Hepatocyte (in vitro differentiated cells): ENCODE results near the gene INPP5K. TPM values are rescaled to one million over a fixed set of nuclear protein-coding genes. Genes with fewer than 3 reads are reported as not detected.

Experiments
- DNase-seq: peaks from one replicate; pipeline ENCODE4 v3.0.0-alpha.2; 2016; ENCODE audit warnings: low spot score
- H2AFZ ChIP-seq: fragments of 200-600 bp; sonication (generic); 2 replicates; pipeline ENCODE4 v1.6.0; 2016; ENCODE audit warnings: antibody characterized with exemption, mild to moderate bottlenecking
- H3K27ac ChIP-seq: fragments of 200-600 bp; sonication (generic); 2 replicates; pipeline ENCODE4 v1.5.1; 2016; ENCODE audit warnings: mild to moderate bottlenecking
- H3K27me3 ChIP-seq: fragments of 200-600 bp; sonication (generic); 2 replicates; pipeline ENCODE4 v1.6.1; 2016
- H3K36me3 ChIP-seq: fragments of 200-600 bp; sonication (generic); replicated peaks from 2 replicates; pipeline ENCODE4 v1.5.1; 2016; ENCODE audit warnings: low read depth; ENCODE audit not compliant: insufficient read depth
- H3K4me1 ChIP-seq: fragments of 200-600 bp; sonication (generic); 2 replicates; pipeline ENCODE4 v1.5.1; 2016; ENCODE audit warnings: mild to moderate bottlenecking, moderate library complexity; ENCODE audit not compliant: insufficient read depth
- H3K4me2 ChIP-seq: fragments of 200-600 bp; sonication (generic); 2 replicates; pipeline ENCODE4 v1.6.0; 2016
- H3K4me3 ChIP-seq: fragments of 200-600 bp; sonication (generic); 2 replicates; pipeline ENCODE4 v1.5.1; 2016; ENCODE audit warnings: mild to moderate bottlenecking
- H3K79me2 ChIP-seq: fragments of 200-600 bp; sonication (generic); 2 replicates; pipeline ENCODE4 v1.6.0; 2017; ENCODE audit warnings: mild to moderate bottlenecking
- H3K9me2 ChIP-seq: fragments of 200-600 bp; sonication (generic); replicated peaks from 2 replicates; pipeline ENCODE4 v1.6.0; 2017; ENCODE audit warnings: mild to moderate bottlenecking; ENCODE audit not compliant: insufficient read depth
- H3K9me3 ChIP-seq: fragments of 200-600 bp; sonication (generic); 2 replicates; pipeline ENCODE4 v1.5.1; 2016; ENCODE audit warnings: low read depth, mild to moderate bottlenecking
- H4K20me1 ChIP-seq: fragments of 200-600 bp; sonication (generic); 2 replicates; pipeline ENCODE4 v1.6.0; 2016; ENCODE audit warnings: mild to moderate bottlenecking; ENCODE audit not compliant: insufficient read depth, poor library complexity, severe bottlenecking
- EZH2 ChIP-seq: fragments of 200-600 bp; sonication (generic); IDR thresholded peaks from 2 replicates; pipeline ENCODE4 v1.6.1; 2016; ENCODE audit warnings: antibody characterized with exemption, mild to moderate bottlenecking, borderline replicate concordance
- EZH2phosphoT487 ChIP-seq: fragments of 200-600 bp; sonication (generic); IDR thresholded peaks from one replicate; pipeline ENCODE4 v1.6.1; 2018; ENCODE audit warnings: antibody characterized with exemption, mild to moderate bottlenecking, low read depth, moderate library complexity; ENCODE audit not compliant: unreplicated experiment, severe bottlenecking
- WGBS: methylation state at CpG from one replicate; pipeline ENCODE4 v1.1.6; 2016; ENCODE audit warnings: low lambda C conversion rate; ENCODE audit errors: missing lambda C conversion rate; 5-methylcytosine and 5-hydroxymethylcytosine counted together
- polyA plus RNA-seq: library from polyadenylated mRNA; unstranded; fragments of >200 nt; fragmentation: Nextera tagmentation; extraction: Ambion mirVana; gene quantifications from 2 replicates; pipeline ENCODE4 v1.2.1, GENCODE V29; 2016
- total RNA-seq: library from RNA; depleted of rRNA; stranded (reverse); fragments of >200 nt; gene quantifications from 2 replicates; pipeline ENCODE4 v1.2.3, GENCODE V29; 2014
- TF ChIP-seq, protein P1 (sequence below): fragments of 200-600 bp; sonication (generic); IDR thresholded peaks from 2 replicates; pipeline ENCODE4 v1.5.1; 2016; ENCODE audit warnings: antibody characterized with exemption, mild to moderate bottlenecking; ENCODE audit not compliant: poor library complexity

Gene INPP5K
- total and polyA plus RNA-seq, 2 experiments from 2014 or later, result 34.7 to 40.4 TPM

DNA sequence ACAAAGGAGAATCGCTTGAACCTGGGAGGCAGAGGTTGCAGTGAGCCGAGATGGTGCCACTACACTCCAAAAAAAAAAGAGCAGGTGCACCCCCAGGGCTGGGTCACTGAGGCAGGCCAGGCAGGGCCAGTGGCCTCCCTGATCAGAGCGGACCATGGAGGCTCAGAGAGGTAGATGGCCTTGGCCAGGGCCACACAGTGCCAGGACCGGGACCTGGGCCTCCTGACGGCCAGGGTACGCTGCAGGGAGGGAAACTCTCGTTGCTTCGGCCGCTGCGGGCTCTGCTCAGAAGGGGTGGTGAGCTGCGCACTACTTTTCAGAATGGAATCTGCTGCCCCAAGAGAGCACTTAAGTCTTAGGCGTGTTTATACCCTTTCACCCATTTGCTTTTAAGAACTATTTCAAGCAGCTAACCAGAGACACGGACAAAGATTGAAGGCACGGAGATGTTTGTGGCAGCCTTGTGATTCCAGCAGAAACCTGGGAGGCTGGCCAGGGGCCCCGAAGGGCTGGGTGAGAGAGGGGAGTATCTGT lies 41.0 kb downstream of the INPP5K start:
- Histone ChIP-seq H4K20me1 (no peaks in the 10 kb centered on the region), H3K4me3 (no peak overlapping the region), H2AFZ (no peak overlapping the region), H3K79me2 (no peaks in the 10 kb centered on the region), H3K9me3 (no peaks in the 10 kb centered on the region), H3K27me3 (no peaks in the 10 kb centered on the region), H3K36me3 (no peaks in the 10 kb centered on the region), H3K4me1 (no peaks in the 10 kb centered on the region), H3K9me2 (no peaks in the 10 kb centered on the region), H3K27ac (no peak overlapping the region), H3K4me2 (no peak overlapping the region)
- no peak for DNase-seq
- no peak for TF ChIP-seq EZH2phosphoT487
- TF ChIP-seq EZH2, result no peak
- TF ChIP-seq, protein P1, sequence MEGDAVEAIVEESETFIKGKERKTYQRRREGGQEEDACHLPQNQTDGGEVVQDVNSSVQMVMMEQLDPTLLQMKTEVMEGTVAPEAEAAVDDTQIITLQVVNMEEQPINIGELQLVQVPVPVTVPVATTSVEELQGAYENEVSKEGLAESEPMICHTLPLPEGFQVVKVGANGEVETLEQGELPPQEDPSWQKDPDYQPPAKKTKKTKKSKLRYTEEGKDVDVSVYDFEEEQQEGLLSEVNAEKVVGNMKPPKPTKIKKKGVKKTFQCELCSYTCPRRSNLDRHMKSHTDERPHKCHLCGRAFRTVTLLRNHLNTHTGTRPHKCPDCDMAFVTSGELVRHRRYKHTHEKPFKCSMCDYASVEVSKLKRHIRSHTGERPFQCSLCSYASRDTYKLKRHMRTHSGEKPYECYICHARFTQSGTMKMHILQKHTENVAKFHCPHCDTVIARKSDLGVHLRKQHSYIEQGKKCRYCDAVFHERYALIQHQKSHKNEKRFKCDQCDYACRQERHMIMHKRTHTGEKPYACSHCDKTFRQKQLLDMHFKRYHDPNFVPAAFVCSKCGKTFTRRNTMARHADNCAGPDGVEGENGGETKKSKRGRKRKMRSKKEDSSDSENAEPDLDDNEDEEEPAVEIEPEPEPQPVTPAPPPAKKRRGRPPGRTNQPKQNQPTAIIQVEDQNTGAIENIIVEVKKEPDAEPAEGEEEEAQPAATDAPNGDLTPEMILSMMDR, result no peak
- 94% methylated on average over 15 of the region's 15 CpGs for WGBS

DNA sequence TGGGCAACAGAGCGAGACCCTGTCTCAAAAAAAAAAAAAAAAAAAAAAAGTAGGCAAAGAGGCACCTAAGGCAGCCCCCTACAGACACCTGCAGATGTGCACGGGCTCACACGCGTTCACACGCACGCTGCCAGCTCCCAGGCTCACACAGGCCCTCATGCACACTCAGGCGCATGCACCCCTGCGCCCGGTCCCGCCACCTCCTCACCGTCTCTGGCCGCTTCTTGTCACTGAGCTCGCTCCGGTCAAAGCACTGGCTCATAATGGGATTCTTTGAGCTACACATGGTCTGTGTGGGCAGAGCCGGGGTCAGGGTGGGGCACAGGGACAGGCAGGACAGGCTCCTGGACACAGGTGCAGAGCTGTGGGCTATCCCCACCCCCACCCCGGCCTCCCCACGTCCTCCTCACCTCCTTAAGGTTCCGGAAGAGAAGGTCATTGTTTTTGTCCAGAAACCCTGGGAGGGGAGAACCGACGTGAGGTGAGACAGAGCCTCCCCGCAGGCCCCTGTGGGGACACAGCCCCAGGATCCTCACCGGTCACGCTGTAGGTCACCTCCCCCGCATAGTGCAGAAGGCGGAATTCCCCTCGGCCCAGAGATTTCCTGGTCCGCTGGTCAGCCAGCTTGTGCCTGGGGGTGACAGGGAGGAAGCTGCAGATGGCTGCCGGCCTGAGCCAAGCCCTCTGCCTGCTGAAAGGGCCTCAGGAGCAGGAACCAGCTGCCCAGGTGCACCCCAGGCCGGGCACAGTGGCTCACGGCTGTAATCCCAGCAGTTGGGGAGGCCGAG lies 41.8 kb downstream of the INPP5K start:
- Histone ChIP-seq H2AFZ (no peak overlapping the region), H3K9me3 (no peaks in the 10 kb centered on the region), H3K4me2 (no peak overlapping the region), H4K20me1 (no peaks in the 10 kb centered on the region), H3K4me1 (no peaks in the 10 kb centered on the region), H3K9me2 (no peaks in the 10 kb centered on the region), H3K27me3 (no peaks in the 10 kb centered on the region), H3K79me2 (no peaks in the 10 kb centered on the region), H3K27ac (no peak overlapping the region), H3K36me3 (no peaks in the 10 kb centered on the region), H3K4me3 (no peak overlapping the region)
- no peak for DNase-seq
- 94% methylated on average over 31 of the region's 31 CpGs for WGBS
- TF ChIP-seq EZH2 (no peak), EZH2phosphoT487 (no peak)
- TF ChIP-seq, protein P1, result no peak

DNA sequence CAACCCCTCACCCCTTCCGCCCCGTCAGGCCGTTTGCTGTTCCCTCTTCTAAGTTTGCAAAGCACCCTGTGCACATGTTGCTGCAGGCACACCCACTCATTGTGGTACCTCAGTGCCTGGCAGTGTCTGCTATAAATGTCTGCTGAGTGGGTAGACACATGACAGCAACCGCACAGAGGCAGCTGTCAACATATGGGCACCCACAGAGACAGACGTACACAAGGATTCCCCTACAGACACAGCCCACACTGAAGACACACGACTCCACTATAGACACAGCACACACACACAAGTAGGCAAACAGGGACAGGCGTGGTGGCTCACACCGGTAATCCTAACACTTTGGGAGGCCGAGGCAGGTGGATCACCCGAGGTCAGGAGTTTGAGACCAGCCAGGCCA lies 42.6 kb downstream of the INPP5K start:
- H3K27me3 ChIP-seq, result no peaks in the 10 kb centered on the region
- 90% methylated on average over 10 of the region's 10 CpGs for WGBS
- no peaks in the 10 kb centered on the region for H3K79me2 ChIP-seq
- no peaks in the 10 kb centered on the region for H3K9me3 ChIP-seq
- TF ChIP-seq, protein P1, result no peak
- TF ChIP-seq EZH2phosphoT487, result no peak
- TF ChIP-seq EZH2, result no peak
- H3K4me1 ChIP-seq, result no peaks in the 10 kb centered on the region
- no peaks in the 10 kb centered on the region for H4K20me1 ChIP-seq
- no peaks in the 10 kb centered on the region for H3K36me3 ChIP-seq
- H3K9me2 ChIP-seq, result no peaks in the 10 kb centered on the region
- H2AFZ ChIP-seq, result no peak overlapping the region
- H3K4me3 ChIP-seq, result no peak overlapping the region
- H3K4me2 ChIP-seq, result no peak overlapping the region
- no peak overlapping the region for H3K27ac ChIP-seq
- no peak for DNase-seq
